K562 (cell line): ENCODE data around the gene MLKL. TPM values are rescaled to one million over a fixed set of nuclear protein-coding genes. Genes with fewer than 3 reads are reported as not detected.

Experiments used
- ATAC-seq: fragments of 200-7000 bp; cut with Tn5 transposase; 3 replicates; pipeline ENCODE4 v1.9.1; 2020; ENCODE audit warnings: moderate library complexity
- BruUV-seq: library from RNA; stranded (reverse); fragments of 400-500 nt; replicated peaks from 2 replicates; lab custom pipeline; 2021; lab: Mats Ljungman, UMichigan
- CTCF ChIA-PET: fragments of 300-600 bp; formaldehyde crosslinking; extraction: SDS; loops from one replicate; lab custom pipeline; 2021; ENCODE audit warnings: low intra/inter-chr PET ratio; lab: Yijun Ruan, JAX
- POLR2A ChIA-PET: fragments of 300-600, 350-650 bp; sonication (Branson Sonifier 250); formaldehyde crosslinking; extraction: SDS; loops from one replicate; lab custom pipeline; 2021; ENCODE audit warnings: antibody characterized with exemption, inconsistent platforms; lab: Yijun Ruan, JAX
- DNase-seq, 4 experiments: peaks; one replicate each; pipeline versions ENCODE4 v3.0.0 to v3.0.0-alpha.2; 2011 to 2018; ENCODE audit warnings: low spot score in 3 of 4, mixed read lengths in 3 of 4; ENCODE audit errors: extremely low read depth in 1 of 4
- FAIRE-seq: peaks from 2 replicates; lab custom pipeline; 2011; peaks lifted over from hg19 to GRCh38; lab: Jason Lieb, UNC
- H2AFZ ChIP-seq: 2 replicates; pipeline ENCODE4 v1.6.0; 2011; ENCODE audit warnings: low read depth, low read length, control low read depth, inconsistent platforms
- H3K27ac ChIP-seq: fragments of 200-600 bp; 3 replicates; pipeline ENCODE4 v1.8.0; 2011; ENCODE audit warnings: low read depth, mild to moderate bottlenecking, control low read depth, inconsistent platforms, low read length, moderate library complexity, mixed read lengths; ENCODE audit errors: extremely low read depth
- H3K27me3 ChIP-seq, 2 experiments: fragments of 300-600 bp in 1 of 2; 2 replicates in 1 of 2; 3 replicates in 1 of 2; pipeline versions ENCODE4 v1.6.0 to v1.8.0; 2011; ENCODE audit warnings: inconsistent platforms in 2 of 2, low read length in 2 of 2, mild to moderate bottlenecking in 1 of 2, mixed read lengths in 1 of 2, moderate library complexity in 1 of 2; ENCODE audit not compliant: control insufficient read depth in 2 of 2, insufficient read depth in 2 of 2
- H3K36me3 ChIP-seq: fragments of 300-600 bp; 3 replicates; pipeline ENCODE4 v1.8.0; 2011; ENCODE audit warnings: mild to moderate bottlenecking, low read length, inconsistent platforms; ENCODE audit not compliant: control insufficient read depth, insufficient read depth
- H3K4me1 ChIP-seq, 2 experiments: fragments of 200-600 bp in 1 of 2; replicated peaks in 1 of 2; 2 replicates in 1 of 2; 3 replicates in 1 of 2; pipeline versions ENCODE4 v1.5.1 to v1.8.0; 2011; ENCODE audit warnings: inconsistent platforms in 2 of 2, low read length in 2 of 2, mild to moderate bottlenecking in 1 of 2, mixed read lengths in 1 of 2, moderate library complexity in 1 of 2; ENCODE audit not compliant: control insufficient read depth in 2 of 2, insufficient read depth in 2 of 2
- H3K4me2 ChIP-seq: 2 replicates; pipeline ENCODE4 v1.6.1; 2011; ENCODE audit warnings: low read length, control low read depth, inconsistent platforms, mixed read lengths; ENCODE audit not compliant: insufficient read depth
- H3K4me3 ChIP-seq: fragments of 200-600 bp; sonication (generic), shearing (Covaris generic); 2 replicates; pipeline ENCODE4 v1.5.1; 2016; ENCODE audit warnings: control low read depth, inconsistent platforms
- H3K79me2 ChIP-seq: fragments of 200-600 bp; 3 replicates; pipeline ENCODE4 v1.8.0; 2011; ENCODE audit warnings: low read length, inconsistent platforms; ENCODE audit not compliant: control insufficient read depth, insufficient read depth
- H3K9ac ChIP-seq, 2 experiments: 2 replicates each; pipeline versions ENCODE4 v1.6.0 to v1.6.1; 2011; ENCODE audit warnings: low read depth in 2 of 2, low read length in 2 of 2, control low read depth in 1 of 2, inconsistent platforms in 1 of 2, mild to moderate bottlenecking in 1 of 2, mixed read lengths in 1 of 2; ENCODE audit not compliant: insufficient read depth in 1 of 2
- H3K9me1 ChIP-seq: one replicate; pipeline ENCODE4 v1.6.0; 2011; ENCODE audit warnings: inconsistent platforms, mild to moderate bottlenecking, low read length, moderate library complexity; ENCODE audit not compliant: control insufficient read depth, insufficient read depth
- H3K9me3 ChIP-seq: replicated peaks from 2 replicates; pipeline ENCODE4 v1.5.1; 2011; ENCODE audit warnings: low read depth, low read length, inconsistent platforms; ENCODE audit not compliant: control insufficient read depth, insufficient read depth
- H4K20me1 ChIP-seq: replicated peaks from 2 replicates; pipeline ENCODE4 v1.6.1; 2011; ENCODE audit warnings: low read length, inconsistent platforms, mixed read lengths; ENCODE audit not compliant: control insufficient read depth, insufficient read depth
- ETS2 ChIP-seq: IDR thresholded peaks from 2 replicates; pipeline ENCODE4 v1.6.1; 2016; ENCODE audit warnings: borderline replicate concordance, missing genetic modification characterization, mild to moderate bottlenecking, moderate library complexity, missing compliant biosample characterization; ENCODE audit not compliant: poor library complexity, severe bottlenecking
- POLR2AphosphoS2 ChIP-seq: IDR thresholded peaks from 2 replicates; pipeline ENCODE4 v1.6.1; 2012; ENCODE audit warnings: low read length, improper control_type of control experiment
- ZNF263 ChIP-seq: sonication (generic); formaldehyde crosslinking; IDR thresholded peaks from 2 replicates; pipeline ENCODE4 v1.8.0; 2022; ENCODE audit warnings: mild to moderate bottlenecking, missing genetic modification reagents, borderline replicate concordance
- WGBS: fragments of 100-300 bp; shearing (Covaris generic); methylation state at CpG from one replicate; pipeline ENCODE4 v1.1.6; 2016; ENCODE audit warnings: low coverage, mixed read lengths; ENCODE audit not compliant: insufficient coverage; ENCODE audit errors: missing lambda C conversion rate; 5-methylcytosine and 5-hydroxymethylcytosine counted together
- in situ Hi-C: fragments of 300-500 bp; cut with MboI; formaldehyde crosslinking; loops from 4 replicates; pipeline ENCODE4 v1.15.0; 2018; ENCODE audit warnings: inconsistent platforms, mixed read lengths
- intact Hi-C: fragments of 100-400 bp; cut with micrococcal nuclease; formaldehyde crosslinking; loops from 2 replicates; pipeline ENCODE4 v1.14.2; 2022
- polyA plus RNA-seq, 8 experiments: library from polyadenylated mRNA; depleted of rRNA in 4 of 8; stranded (reverse) in 5 of 8; unstranded in 3 of 8; fragments of >200 nt; fragmentation: Nextera tagmentation in 2 of 8; fragmentation: Illumina TruSeq in 1 of 8; extraction: Ambion mirVana in 2 of 8; extraction: Trizol in 1 of 8; gene quantifications; 2 replicates each; pipeline versions ENCODE4 v1.2.1 to v1.2.3, GENCODE V29; 2011 to 2014; ENCODE audit warnings: inconsistent platforms in 1 of 8, missing spikeins in 1 of 8
- total RNA-seq, 7 experiments: library from RNA; depleted of rRNA in 6 of 7; stranded (reverse); fragments of >200 nt in 6 of 7; fragmentation: Illumina TruSeq in 2 of 7; extraction: Trizol in 2 of 7; gene quantifications; 2 replicates each; pipeline versions ENCODE4 v1.2.1 to v1.2.3, GENCODE V29; 2011 to 2021; ENCODE audit warnings: low replicate concordance in 1 of 7

Gene MLKL
- total and polyA plus RNA-seq, 9 of the 15 experiments (the other 6 are each of a cell fraction or from before 2014, with no cell fraction given): 1.6 to 6.1 (median 4.8) TPM

DNA sequence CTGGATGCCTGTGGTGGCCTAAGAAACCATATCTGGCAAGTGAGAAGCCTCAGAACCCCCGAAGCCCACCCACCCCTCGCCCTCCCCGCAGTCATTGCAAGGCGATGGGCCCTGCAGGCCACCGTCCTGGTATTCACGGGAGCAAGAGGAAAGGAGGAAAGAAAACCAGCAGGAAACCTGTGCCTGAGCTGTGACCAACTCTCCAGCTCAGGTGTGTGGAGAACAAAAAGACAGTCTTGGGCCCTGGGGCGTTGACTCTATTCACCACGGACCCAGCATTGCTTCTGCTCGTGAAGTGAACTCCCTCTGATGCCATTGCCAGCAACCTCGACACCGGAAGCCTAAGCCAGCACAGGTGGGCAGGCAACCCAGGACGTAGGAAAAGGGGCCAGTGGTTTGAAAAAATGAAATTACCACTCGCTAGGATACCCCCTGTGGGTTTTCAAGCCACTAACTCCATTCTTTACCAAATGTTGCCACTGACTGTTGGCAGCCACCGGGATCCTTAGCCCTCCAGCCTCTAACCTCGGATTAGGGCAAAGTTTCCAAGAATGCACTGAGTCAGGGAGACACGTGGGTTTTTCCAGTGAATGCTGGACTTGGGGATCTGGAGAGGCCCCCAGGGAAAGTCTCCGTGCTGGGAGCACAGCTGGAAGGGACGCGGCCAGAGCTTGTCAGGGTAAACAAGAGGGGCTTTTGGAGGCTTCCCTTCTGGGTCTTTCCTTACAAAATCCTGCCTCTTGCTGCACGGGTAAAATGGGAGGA, 48.8 kb upstream of the MLKL start (continued):
- TF ChIP-seq ZNF263 (CRISPR knock-in tag) (no peak), ETS2 (tag) (no peak)

DNA sequence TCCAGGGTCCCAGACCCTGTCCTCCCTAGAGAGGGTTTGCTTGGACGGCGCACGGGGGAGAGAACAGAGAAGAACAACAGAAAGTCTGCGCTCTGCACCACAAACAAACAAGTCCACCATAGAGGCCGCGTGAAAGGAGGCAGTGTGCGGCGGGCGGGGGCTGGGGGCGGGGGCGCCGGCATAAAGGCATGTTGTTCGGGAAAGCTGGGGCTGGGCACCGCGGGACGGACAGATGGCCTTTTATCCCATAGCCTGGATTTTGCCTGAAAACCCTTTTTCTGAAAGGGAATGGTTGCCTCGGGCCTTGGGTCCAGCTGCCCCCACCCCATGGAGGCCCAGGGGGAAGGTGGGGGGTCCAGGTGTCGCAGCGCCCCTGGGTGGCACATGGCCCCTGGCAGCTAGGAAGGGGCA, 48.0 kb upstream of the MLKL start:
- no peak overlapping the region for H3K4me2 ChIP-seq
- FAIRE-seq (no peak), DNase-seq (no peak), ATAC-seq (no peak)
- peaks cover 38 to 66% of the 10 kb centered on the region in 2 experiments for H3K27me3 ChIP-seq
- H3K27ac ChIP-seq: no peak overlapping the region
- H2AFZ ChIP-seq: no peak overlapping the region
- intact Hi-C loops: no loop called here
- ChIA-PET CTCF (no interaction called here), POLR2A (no interaction called here)
- 28% methylated on average over 11 of the region's 19 CpGs for WGBS
- no peaks in the 10 kb centered on the region for H3K36me3 ChIP-seq
- peaks cover 9% of the 10 kb centered on the region; the same call in 1 of the 2 replicates for H4K20me1 ChIP-seq
- no peak overlapping the region for H3K4me3 ChIP-seq
- TF ChIP-seq POLR2AphosphoS2: no peak
- H3K9me3 ChIP-seq: no peaks in the 10 kb centered on the region
- H3K79me2 ChIP-seq: no peaks in the 10 kb centered on the region
- BruUV-seq: no TSS peak
- peaks cover 4 to 17% of the 10 kb centered on the region in 2 experiments; a peak in 4 of 5 replicates for H3K4me1 ChIP-seq
- H3K9ac ChIP-seq: no peak overlapping the region
- in situ Hi-C loops: no loop called here
- H3K9me1 ChIP-seq: no peaks in the 10 kb centered on the region
